ENCODE data around the gene DDOST.

- TF ChIP-seq YY1 (IDR thresholded peaks at IDR 0.05; ENCODE audit: low read depth, low read length) = no peak
- TF ChIP-seq CREB1 (IDR thresholded peaks at IDR 0.05; ENCODE audit: low read depth) = no peak
- no peak for TF ChIP-seq CBX3 (IDR thresholded peaks at IDR 0.05; ENCODE audit: borderline replicate concordance, low read depth)
- no peak for TF ChIP-seq ZSCAN29 (IDR thresholded peaks at IDR 0.05)
- TF ChIP-seq CREM (IDR thresholded peaks at IDR 0.05; ENCODE audit: low read depth) = no peak
- no peak for TF ChIP-seq GABPA (IDR thresholded peaks at IDR 0.05; ENCODE audit: low read depth)
- TF ChIP-seq NFIC (IDR thresholded peaks at IDR 0.05; ENCODE audit: low read depth, low read length) = no peak
- no peak for TF ChIP-seq CBX5 (IDR thresholded peaks at IDR 0.05; ENCODE audit: low read depth)
- TF ChIP-seq ETV6 (conservative IDR thresholded peaks at IDR 0.05 in 1 of 2, IDR thresholded peaks at IDR 0.05 in 1 of 2; ENCODE audit: borderline replicate concordance in 1 of 2, low read depth in 1 of 2) = no peak
- no peak for TF ChIP-seq CTCF (IDR thresholded peaks at IDR 0.05 in 2 of 3, conservative IDR thresholded peaks at IDR 0.05 in 1 of 3; ENCODE audit: control insufficient read depth in 2 of 3, extremely low read depth in 1 of 3, insufficient read depth in 1 of 3, low read depth in 3 of 3, low read length in 3 of 3)
- no peak for TF ChIP-seq TAF1 (IDR thresholded peaks at IDR 0.05; ENCODE audit: borderline replicate concordance, low read depth, low read length)
- TF ChIP-seq SMAD5 (IDR thresholded peaks at IDR 0.05; ENCODE audit: low read depth) = no peak
- no peak for TF ChIP-seq IRF4 (IDR thresholded peaks at IDR 0.05; ENCODE audit: low read depth, low read length)
Measured at GRCh38 chr1:20666146-20666545, 5.0 kb upstream of the DDOST start.
